ENCODE results near the gene NEURL4.
A peak's percentile ranks its signal among the peaks of the same experiment; 100 is the strongest.

Gene NEURL4

DNA sequence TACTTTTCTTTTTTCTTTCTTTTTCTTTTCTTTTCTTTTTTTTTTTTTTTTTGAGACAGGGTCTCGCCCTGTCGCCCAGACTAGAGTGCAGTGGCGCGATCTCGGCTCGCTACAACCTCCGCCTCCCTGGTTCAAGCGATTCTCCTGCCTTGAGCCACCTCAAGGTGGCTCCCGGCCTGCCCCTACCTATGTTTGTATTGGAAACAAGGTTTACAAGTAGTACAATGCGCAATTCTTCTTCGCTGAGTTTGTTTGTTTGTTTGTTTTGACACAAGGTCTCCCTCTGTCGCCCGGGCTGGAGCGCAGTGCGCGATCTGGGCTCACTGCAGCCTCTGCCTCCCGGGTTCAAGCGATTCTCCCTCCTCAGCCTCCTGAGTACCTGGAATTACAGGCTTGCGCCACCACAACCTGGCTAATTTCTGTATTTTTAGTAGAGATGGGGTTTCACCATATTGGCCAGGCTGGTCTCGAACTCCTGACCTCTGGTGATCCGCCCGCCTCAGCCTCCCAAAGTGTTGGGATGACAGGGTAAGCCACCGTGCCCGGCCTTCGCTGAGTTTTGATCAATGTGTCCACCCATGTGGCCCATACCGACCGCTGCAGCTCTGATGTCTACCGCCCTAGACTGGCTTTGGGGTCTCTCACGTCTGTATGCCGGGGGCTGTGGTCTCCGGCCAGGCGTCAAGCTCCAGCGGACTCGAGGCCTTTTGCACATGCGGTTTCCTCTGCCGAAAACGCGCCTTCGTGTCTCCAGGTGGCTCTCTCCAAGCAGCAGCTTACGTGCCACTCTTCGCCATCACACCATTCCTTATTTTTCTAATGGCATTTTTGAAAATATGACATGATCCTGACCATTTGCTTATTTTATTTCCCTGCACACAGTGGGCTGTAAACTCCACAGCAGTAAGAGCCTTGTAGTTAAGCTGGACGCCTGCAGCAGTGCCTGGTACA, 33.6 kb downstream of the NEURL4 start:
- no peak for DNase-seq

DNA sequence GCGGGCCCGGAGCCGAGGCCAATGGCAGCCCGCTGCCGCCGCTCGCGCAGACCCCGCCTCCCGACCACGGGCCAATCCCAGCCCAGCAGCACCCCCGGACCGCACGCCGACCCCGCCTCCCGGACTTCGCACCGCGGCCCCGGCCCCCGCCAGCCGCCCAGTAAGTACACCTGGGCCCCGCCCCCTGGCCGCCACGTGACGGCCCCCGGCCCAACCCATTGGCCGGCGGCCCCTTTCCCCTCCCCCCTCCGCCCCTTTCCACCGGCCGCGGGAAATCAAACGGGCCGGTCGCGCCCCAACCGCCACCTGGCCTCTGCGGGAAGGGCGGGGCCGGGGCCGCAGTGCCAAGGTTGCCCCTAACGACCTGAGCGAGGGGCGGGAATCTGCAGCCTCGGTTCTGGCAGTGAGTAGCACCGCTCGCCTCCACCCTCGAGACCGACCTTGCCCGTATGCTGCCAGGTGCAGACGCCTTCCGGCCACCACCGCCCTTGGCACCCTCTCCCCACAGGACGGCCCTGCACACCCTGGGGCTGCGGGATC, 34.5 kb downstream of the NEURL4 start, which contains the start of gene YBX2:
TSS of gene YBX2 (minus strand) at position 26 of the 540 bp plus-strand sequence. CDS start 139 bp downstream, outside the sequence.
- DNase-seq = peak; percentile 55

DNA sequence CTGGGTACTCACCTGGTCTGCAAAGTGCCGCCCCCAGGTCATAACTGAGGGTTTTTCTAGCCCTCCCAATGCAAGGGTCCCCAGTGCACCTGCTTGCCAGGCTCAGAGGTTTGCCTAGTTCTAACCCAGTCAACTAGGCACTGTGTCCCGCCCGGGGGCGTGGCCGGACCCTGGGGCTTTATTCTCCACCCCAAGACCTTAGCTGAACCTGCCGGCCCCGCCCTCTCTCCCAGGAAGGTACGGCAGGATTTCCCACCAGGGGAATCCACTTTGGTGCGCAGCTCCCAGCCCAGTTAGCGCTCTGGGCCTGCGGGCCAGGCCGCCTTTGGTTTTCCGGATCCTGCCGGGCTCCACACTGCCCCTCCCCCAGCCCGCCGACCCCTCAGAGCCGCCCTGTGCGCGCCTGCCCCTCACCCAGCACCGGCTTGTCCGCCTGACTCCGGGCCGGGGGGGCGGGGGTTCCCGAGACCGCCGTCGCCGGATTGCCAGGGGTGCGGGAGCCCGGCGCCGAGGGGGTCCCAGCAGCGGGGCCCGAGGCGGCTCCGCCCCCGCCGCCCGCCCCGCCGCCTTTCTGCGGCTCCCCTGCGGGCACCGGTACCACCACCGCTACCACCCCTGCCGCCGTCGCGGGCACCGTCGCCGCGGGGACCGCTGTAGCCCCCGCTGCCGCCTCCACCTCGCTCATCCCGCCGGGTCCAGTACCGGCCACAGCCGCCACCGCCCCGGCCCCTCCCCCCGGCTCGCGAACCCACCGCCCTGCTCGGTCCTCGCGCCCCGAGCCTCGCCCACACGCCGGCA, 35.1 kb downstream of the NEURL4 start:
- no peak for DNase-seq

DNA sequence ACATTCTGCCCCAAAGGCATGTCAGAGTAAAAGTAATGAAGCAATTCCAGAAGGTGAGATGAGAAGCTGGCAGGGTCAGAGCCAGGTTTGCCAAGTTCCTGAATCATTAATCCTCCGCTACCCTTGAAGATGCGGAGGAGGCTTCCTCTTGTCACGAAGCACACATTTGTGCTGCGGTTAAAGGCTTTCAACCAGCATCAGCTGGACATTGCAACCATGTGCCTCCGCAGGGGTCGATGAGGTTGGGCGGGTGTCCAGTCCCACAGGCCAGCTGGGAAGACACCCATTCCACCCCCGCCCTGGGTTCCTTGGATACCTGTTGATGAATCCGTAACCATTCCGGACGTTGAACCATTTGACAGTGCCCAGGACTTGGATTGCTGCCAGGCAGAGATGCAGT, 36.0 kb downstream of the NEURL4 start:
- no peak for DNase-seq

DNA sequence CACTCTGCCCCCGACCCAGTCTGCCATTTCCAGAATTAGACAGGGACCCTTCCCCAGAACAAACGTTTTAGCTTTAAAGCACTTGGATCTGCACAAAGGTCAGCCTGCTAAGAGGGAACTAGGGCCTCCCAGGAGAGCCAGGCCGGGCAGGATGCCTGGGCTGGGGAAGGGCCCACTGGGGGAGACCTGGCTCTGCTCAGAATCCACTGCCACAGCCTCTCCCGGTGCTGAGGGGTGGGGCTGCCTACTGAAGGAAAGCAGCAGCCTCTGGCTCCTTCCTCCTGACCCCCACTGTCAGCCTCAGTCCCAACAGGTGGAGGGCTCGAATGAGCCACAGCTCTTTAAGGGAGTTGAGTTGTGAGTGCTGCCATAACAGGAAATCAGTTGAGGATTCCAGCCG, 36.4 kb downstream of the NEURL4 start:
- no peak for DNase-seq

DNA sequence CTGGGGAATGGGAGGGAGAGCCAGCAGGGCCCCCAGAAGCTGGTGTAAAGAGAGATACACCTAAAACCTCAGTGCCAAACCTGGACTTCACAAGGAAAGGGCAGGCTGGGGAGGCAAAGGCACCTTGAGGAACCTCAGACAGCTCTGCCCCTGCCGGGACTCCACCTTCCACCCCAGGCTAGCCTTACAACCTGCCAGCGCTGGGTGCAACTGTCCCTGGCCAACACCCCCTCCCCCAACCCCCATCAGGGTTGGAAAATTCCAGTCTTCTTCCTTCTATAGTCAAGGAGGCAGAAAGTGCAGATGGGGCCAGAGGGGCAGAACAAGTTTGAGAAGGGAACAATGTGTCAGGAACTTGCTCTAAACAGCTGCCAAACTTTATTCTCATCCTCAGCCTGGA, 36.9 kb downstream of the NEURL4 start:
- no peak for DNase-seq

- DNase-seq = no peak
These were observed 38.5 kb downstream of the NEURL4 start for GRCh38 chr17:7290685-7291084.

DNA sequence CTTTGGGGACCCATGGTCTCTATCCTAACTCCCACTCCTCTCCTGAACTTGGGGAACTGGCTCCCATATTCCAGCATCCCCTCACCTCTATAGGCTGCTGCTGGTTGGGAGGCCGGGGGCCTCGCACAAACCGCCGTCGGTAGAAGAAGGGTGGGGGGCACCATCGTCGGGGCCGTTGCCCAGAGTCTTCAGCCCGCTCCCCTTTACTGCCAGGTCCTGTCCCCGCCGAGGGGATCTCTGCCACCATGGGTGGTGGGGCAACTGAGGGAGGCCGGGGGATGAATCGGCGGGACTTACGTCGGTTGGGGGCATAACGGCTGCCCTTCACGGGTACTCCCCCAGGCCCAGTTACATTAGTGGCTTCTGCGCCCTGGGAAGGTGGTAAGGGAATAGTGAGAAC, 39.0 kb downstream of the NEURL4 start:
- no peak for DNase-seq

GRCh38 chr17:7289256-7290032, 39.7 kb downstream of the NEURL4 start:
- DNase-seq = no peak

- no peak for DNase-seq
These were observed 43.5 kb downstream of the NEURL4 start for GRCh38 chr17:7285679-7286078.

DNA sequence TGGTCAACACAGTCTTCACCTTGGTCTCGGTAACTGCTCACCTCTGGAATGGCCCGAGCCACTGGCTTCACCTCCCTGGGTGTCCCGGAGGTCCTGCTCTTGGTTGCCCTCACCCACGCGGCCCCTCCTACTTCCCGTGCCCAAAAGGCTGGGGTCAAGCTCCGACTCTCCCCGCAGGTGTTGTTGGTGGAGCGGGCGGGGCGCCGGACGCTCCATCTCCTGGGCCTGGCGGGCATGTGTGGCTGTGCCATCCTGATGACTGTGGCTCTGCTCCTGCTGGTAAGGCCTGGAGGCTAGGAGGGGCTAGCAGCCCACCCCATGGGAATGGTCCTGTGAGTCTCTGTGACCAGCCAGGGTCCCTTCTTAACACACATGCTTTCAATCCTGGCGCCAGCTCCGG, 44.2 kb downstream of the NEURL4 start:
- no peak for DNase-seq

DNA sequence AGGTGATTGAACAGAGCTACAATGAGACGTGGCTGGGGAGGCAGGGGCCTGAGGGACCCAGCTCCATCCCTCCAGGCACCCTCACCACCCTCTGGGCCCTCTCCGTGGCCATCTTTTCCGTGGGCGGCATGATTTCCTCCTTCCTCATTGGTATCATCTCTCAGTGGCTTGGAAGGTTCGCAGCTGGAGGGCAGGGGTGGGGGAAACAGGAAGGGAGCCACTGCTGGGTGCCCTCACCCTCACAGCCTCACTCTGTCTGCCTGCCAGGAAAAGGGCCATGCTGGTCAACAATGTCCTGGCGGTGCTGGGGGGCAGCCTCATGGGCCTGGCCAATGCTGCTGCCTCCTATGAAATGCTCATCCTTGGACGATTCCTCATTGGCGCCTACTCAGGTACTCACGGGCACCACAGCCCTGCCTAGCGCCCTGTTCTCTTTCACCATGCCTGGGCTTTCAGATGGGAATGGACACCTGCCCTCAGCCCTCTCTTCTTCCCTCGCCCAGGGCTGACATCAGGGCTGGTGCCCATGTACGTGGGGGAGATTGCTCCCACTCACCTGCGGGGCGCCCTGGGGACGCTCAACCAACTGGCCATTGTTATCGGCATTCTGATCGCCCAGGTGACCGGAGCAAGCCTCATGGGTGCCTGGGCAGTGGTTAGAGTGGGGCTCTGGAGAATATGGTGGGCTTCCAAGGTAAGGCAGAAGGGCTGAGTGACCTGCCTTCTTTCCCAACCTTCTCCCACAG, 45.5 kb downstream of the NEURL4 start:
- no peak for DNase-seq

- DNase-seq = no peak
These were observed 46.3 kb downstream of the NEURL4 start for GRCh38 chr17:7282752-7283321.

DNA sequence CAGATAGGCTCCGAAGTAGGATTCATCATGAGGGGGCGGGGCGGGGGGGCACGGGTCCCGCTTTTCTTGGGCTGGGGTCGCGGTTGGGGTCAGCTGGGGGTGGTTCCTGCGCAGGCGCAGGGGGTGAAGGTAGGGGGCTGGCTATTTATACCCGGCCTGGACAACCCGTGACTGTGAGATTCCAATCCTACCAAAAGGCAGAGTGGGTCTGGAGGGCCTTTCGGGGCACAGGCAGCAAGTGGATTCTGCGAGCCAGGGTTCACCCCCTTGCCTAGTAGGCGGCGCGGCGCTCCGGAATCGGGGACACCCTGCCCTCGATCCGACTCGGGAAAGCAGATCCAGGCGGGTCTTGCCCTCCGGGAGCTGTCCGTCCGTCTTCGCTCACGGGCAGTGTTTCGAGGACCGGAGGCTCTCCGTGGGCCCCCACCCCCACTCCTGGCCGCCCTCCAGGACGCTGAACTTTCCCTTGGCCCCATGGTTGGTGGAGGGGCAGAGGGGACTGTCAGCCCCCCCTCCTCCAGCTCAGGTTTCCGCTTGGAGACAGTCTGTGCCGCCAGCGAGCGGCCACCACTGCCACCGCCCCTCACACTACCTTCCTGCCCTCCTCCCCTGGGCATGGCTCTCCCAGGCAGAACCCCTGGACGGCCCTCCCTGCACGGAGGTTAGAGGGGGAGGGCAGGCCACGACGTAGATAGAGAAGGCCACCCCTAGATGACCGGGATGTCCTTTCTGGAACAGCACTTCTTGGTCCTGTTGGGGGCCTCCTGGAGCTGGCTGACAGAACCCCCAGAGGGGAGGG, 47.0 kb downstream of the NEURL4 start:
- no peak for DNase-seq

GRCh38 chr17:7281074-7281952, 47.8 kb downstream of the NEURL4 start, which contains the start of gene SLC2A4:
SLC2A4 (plus strand) TSS chr17:7281718; CDS start chr17:7281935, 217 bp downstream.
- peak; percentile 66 for DNase-seq

- peak; percentile 31 for DNase-seq
These were observed 48.5 kb downstream of the NEURL4 start for GRCh38 chr17:7280519-7281073.

GRCh38 chr17:7279448-7279847, 49.7 kb downstream of the NEURL4 start:
- no peak for DNase-seq

DNA sequence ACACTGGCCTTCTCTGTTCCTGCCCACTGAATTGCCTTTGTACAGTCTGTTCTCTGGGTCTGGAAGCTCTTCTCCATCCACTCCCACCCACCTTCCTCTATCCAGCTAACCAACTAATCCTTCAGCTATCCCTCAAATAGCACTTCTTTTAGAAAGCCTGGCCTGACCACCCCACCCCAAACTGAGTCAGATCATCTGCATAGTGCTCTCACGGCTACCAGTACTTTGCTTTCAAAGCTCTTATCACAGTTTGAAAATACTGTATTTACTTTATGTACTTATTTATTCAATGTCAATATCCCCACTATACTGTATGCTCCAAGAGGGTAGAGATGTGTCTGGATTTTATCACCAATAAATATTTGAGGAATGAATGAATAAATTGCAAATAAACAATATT, 62.4 kb downstream of the NEURL4 start:
- DNase-seq = no peak
